ENCODE results near the gene FAM3A.

DNA sequence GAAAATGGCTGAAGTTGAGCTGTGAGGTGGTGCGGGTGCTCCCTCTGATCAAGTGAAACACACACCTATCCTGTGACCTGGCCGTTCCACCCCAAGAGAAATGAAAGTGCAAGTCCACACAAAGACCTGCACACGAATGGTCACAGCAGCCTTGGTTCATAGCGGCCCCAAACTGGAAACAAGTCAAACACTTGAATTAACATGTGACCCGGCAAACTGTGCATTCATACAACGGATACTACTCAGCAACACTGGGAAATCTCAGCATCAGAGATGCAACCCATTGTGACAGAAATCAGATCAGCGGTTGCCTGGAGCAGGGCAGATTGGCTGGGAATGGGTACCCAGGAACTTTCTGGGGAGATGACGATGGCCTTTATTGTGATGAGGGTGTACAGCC, 23.0 kb upstream of the FAM3A start:
- no peak for TF ChIP-seq EZH2 (IDR thresholded peaks at IDR 0.05)
- TF ChIP-seq, protein P1, sequence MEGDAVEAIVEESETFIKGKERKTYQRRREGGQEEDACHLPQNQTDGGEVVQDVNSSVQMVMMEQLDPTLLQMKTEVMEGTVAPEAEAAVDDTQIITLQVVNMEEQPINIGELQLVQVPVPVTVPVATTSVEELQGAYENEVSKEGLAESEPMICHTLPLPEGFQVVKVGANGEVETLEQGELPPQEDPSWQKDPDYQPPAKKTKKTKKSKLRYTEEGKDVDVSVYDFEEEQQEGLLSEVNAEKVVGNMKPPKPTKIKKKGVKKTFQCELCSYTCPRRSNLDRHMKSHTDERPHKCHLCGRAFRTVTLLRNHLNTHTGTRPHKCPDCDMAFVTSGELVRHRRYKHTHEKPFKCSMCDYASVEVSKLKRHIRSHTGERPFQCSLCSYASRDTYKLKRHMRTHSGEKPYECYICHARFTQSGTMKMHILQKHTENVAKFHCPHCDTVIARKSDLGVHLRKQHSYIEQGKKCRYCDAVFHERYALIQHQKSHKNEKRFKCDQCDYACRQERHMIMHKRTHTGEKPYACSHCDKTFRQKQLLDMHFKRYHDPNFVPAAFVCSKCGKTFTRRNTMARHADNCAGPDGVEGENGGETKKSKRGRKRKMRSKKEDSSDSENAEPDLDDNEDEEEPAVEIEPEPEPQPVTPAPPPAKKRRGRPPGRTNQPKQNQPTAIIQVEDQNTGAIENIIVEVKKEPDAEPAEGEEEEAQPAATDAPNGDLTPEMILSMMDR (IDR thresholded peaks at IDR 0.05), result no peak

All from neural progenitor cell (in vitro differentiated cells).